OCI-LY3 (cell line): ENCODE measurements around the gene PCARE.
"Not testable (repeated sequence)": the region's sequence is repeated elsewhere in the genome, so short reads cannot be mapped to it uniquely, and the experiment has no call there.

ENCODE experiments used
- CTCF ChIP-seq: fragments of 200-600, 300-600 bp; sonication (generic); IDR thresholded peaks from 2 replicates; pipeline ENCODE4 v1.5.1; 2014; ENCODE audit warnings: antibody characterized with exemption, low read length, low read depth
- EZH2phosphoT487 ChIP-seq: fragments of 200-600 bp; shearing (Covaris generic); IDR thresholded peaks from 2 replicates; pipeline ENCODE4 v1.6.1; 2018; ENCODE audit warnings: antibody characterized with exemption, mixed run types, low read depth

GRCh38 chr2:29090311-29090710, 16.0 kb upstream of the PCARE start:
- not testable (repeated sequence) for TF ChIP-seq CTCF, EZH2phosphoT487
